B cell (primary cell): ENCODE measurements around the gene ASPSCR1. TPM values are rescaled to one million over a fixed set of nuclear protein-coding genes. Genes with fewer than 3 reads are reported as not detected.

Experiments used
- ATAC-seq: fragments of 200-7000 bp; cut with Tn5 transposase; one replicate; pipeline ENCODE4 v1.10.0; 2021; ENCODE audit warnings: low read depth, mild to moderate bottlenecking, moderate number of reproducible peaks, moderate library complexity
- CTCF ChIA-PET: fragments of 350-600 bp; sonication (Branson Sonifier 250); formaldehyde crosslinking; loops from one replicate; lab custom pipeline; 2021; ENCODE audit warnings: antibody characterized with exemption, inconsistent platforms; lab: Charles Lee
- POLR2A ChIA-PET: fragments of 350-600 bp; sonication (Branson Sonifier 250); formaldehyde crosslinking; loops from one replicate; lab custom pipeline; 2021; ENCODE audit warnings: antibody characterized with exemption; lab: Charles Lee
- DNase-seq: peaks from one replicate; pipeline ENCODE4 v3.0.0; 2013
- H2AFZ ChIP-seq: 2 replicates; pipeline ENCODE4 v1.6.1; 2012; ENCODE audit warnings: mild to moderate bottlenecking, low read depth, low read length; ENCODE audit not compliant: insufficient read depth, poor library complexity, severe bottlenecking
- H3K27ac ChIP-seq, 2 donors: 1 replicate in 1 of 2; 2 replicates in 1 of 2; pipeline ENCODE4 v1.5.1; 2012 to 2013; ENCODE audit warnings: low read length in 2 of 2, mild to moderate bottlenecking in 2 of 2, moderate library complexity in 1 of 2
- H3K27me3 ChIP-seq, 4 experiments: fragments of 200-600 bp in 1 of 4; sonication (generic) in 1 of 4; replicated peaks in 1 of 4; 1 replicate in 2 of 4; 2 replicates in 2 of 4; pipeline versions ENCODE4 v1.6.1 to v1.7.0; 2013 to 2016; ENCODE audit warnings: low read length in 3 of 4, mild to moderate bottlenecking in 2 of 4, mixed read lengths in 1 of 4, moderate library complexity in 1 of 4; ENCODE audit not compliant: insufficient read depth in 4 of 4, control insufficient read depth in 3 of 4; ENCODE audit errors: control extremely low read depth in 1 of 4
- H3K36me3 ChIP-seq, 2 experiments: replicated peaks in 1 of 2; 1 replicate in 1 of 2; 2 replicates in 1 of 2; pipeline versions ENCODE4 v1.6.1 to v1.7.1; 2013; ENCODE audit warnings: low read length in 1 of 2; ENCODE audit not compliant: insufficient read depth in 2 of 2, control insufficient read depth in 1 of 2; ENCODE audit errors: control extremely low read depth in 1 of 2, extremely low read depth in 1 of 2
- H3K4me1 ChIP-seq, 2 donors: fragments of 200-600 bp in 1 of 2; sonication (generic) in 1 of 2; 1 replicate in 1 of 2; 2 replicates in 1 of 2; pipeline versions ENCODE4 v1.5.1 to v1.6.1; 2013 to 2017; ENCODE audit warnings: low read length in 2 of 2; ENCODE audit not compliant: control insufficient read depth in 2 of 2, insufficient read depth in 2 of 2
- H3K4me2 ChIP-seq: replicated peaks from 2 replicates; pipeline ENCODE3; 2012; ENCODE audit warnings: mild to moderate bottlenecking, low read depth, low read length; ENCODE audit not compliant: poor library complexity, severe bottlenecking
- H3K4me3 ChIP-seq, 5 experiments: fragments of 200-600 bp in 1 of 5; sonication (generic) in 1 of 5; 1 replicate in 3 of 5; 2 replicates in 2 of 5; pipeline versions ENCODE4 v1.5.1 to v1.7.0; 2011 to 2016; ENCODE audit warnings: low read length in 4 of 5, mild to moderate bottlenecking in 4 of 5, low read depth in 2 of 5, control low read depth in 1 of 5, moderate library complexity in 1 of 5; ENCODE audit not compliant: insufficient read depth in 1 of 5; ENCODE audit errors: control extremely low read depth in 1 of 5, extremely low read depth in 1 of 5
- H3K79me2 ChIP-seq: fragments of 200-600 bp; sonication (generic); one replicate; pipeline ENCODE4 v1.6.0; 2016; ENCODE audit warnings: low read length; ENCODE audit not compliant: control insufficient read depth, insufficient read depth
- H3K9ac ChIP-seq: fragments of 200-600 bp; sonication (generic); 2 replicates; pipeline ENCODE4 v1.6.1; 2017; ENCODE audit warnings: mild to moderate bottlenecking, low read length, moderate library complexity
- H3K9me3 ChIP-seq, 3 donors: one replicate each; pipeline versions ENCODE4 v1.6.1 to v1.7.1; 2013; ENCODE audit warnings: low read length in 2 of 3; ENCODE audit not compliant: control insufficient read depth in 2 of 3, insufficient read depth in 1 of 3; ENCODE audit errors: control extremely low read depth in 1 of 3
- H4K20me1 ChIP-seq: 2 replicates; pipeline ENCODE4 v1.6.0; 2012; ENCODE audit warnings: mild to moderate bottlenecking, low read length; ENCODE audit not compliant: insufficient read depth, control insufficient read depth, poor library complexity, severe bottlenecking
- H3K27ac Mint-ChIP-seq: one replicate; pipeline ENCODE4 v1.8.0; 2021; ENCODE audit warnings: mixed read lengths
- H3K27me3 Mint-ChIP-seq: one replicate; pipeline ENCODE4 v1.8.0; 2021; ENCODE audit warnings: mixed read lengths
- H3K4me1 Mint-ChIP-seq: one replicate; pipeline ENCODE4 v1.8.0; 2021; ENCODE audit warnings: mixed read lengths
- H3K4me3 Mint-ChIP-seq: one replicate; pipeline ENCODE4 v1.8.0; 2021; ENCODE audit warnings: mixed read lengths
- H3K9me3 Mint-ChIP-seq: one replicate; pipeline ENCODE4 v1.8.0; 2022; ENCODE audit warnings: mixed read lengths; ENCODE audit not compliant: insufficient read depth
- EZH2 ChIP-seq: IDR thresholded peaks from 2 replicates; pipeline ENCODE4 v1.6.1; 2012; ENCODE audit warnings: borderline replicate concordance, low read depth, mild to moderate bottlenecking, moderate library complexity, low read length; ENCODE audit not compliant: insufficient read depth, poor library complexity, severe bottlenecking
- WGBS: methylation state at CpG from one replicate; pipeline ENCODE4 v1.1.5; 2013; ENCODE audit warnings: missing lambda C conversion rate; ENCODE audit not compliant: insufficient coverage; 5-methylcytosine and 5-hydroxymethylcytosine counted together
- intact Hi-C: fragments of 100-400 bp; cut with micrococcal nuclease; formaldehyde crosslinking; loops from one replicate; pipeline ENCODE4 v1.10.0; 2022
- polyA plus RNA-seq: library from polyadenylated mRNA; depleted of rRNA; stranded (reverse); fragments of >200 nt; gene quantifications from 2 replicates; pipeline ENCODE4 v1.2.3, GENCODE V29; 2012
- total RNA-seq, 2 donors: library from RNA; stranded (reverse); fragments of 120-200 nt in 1 of 2; gene quantifications; 1 replicate in 1 of 2; 2 replicates in 1 of 2; pipeline versions ENCODE4 v1.2.3 to v1.2.4, GENCODE V29; 2013 to 2022
- TF ChIP-seq, protein P1 (sequence below): fragments of 200-600 bp; IDR thresholded peaks from one replicate; pipeline ENCODE4 v1.8.0; 2022; ENCODE audit warnings: antibody characterized with exemption, mild to moderate bottlenecking

ASPSCR1 gene
- total and polyA plus RNA-seq, 2 donors (not counting 1 experiment from before 2014, with no cell fraction given): 34.0 to 46.7 TPM

DNA sequence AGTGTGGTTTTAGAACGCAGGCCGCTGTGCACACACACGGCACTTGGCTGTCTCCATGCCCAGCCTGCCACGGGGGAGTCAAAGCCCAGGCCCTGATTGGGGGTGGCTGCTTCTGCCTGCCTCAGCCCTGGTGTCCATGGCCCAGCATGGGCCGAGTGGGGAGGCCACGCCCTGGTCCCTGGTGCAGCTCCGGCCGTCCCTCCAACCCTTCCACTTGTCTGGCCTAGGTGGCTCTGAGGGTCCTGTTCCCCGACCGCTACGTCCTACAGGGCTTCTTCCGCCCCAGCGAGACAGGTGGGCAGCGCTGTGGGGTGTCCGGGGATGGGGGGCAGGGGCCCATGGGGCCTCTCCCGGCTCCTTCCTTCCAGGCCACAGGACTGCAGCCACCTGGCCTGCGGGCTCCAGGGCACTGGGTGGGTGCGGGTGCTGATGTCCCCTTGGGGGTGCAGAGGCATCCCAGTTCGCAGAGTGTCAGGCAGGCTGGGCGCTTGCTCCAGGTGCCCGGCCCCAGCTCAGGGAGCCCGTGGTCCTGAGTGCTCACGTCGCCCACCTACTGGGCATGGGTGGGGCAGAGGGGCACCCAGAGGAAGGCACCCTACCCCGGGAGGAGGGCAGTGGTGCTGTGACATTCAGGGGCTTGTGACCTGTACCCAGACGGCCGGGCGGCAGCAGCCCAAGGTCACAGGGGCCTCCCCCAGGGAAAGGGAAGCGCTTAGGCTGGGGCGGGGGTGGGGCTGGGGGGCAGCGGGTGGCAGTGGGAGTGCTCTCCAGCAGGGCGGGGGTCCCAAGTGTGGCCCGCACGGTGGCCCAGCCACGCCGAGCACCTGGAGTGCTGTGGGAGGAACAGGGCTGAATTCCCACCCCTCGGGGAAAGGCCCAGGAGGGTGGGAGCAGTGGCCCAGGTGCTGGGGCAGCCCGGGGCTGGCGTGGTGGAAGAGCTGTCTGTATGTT lies 33.4 kb downstream of the ASPSCR1 start:
- ATAC-seq (no peak), DNase-seq (no peak)
- Histone ChIP-seq H3K27me3 (no peaks in the 10 kb centered on the region), H3K27ac (no peak overlapping the region), H3K9ac (no peak overlapping the region), H2AFZ (no peak overlapping the region), H3K79me2 (no peaks in the 10 kb centered on the region), H4K20me1 (no peaks in the 10 kb centered on the region), H3K4me2 (no peak overlapping the region), H3K4me3 (no peak overlapping the region), H3K36me3 (peaks cover 0 to 5% of the 10 kb centered on the region in 2 experiments), H3K4me1 (no peaks in the 10 kb centered on the region), H3K9me3 (no peaks in the 10 kb centered on the region)
- intact Hi-C loops: no loop called here
- 92% methylated on average over 33 of the region's 39 CpGs for WGBS
- H3K27ac Mint-ChIP-seq: no peak overlapping the region
- no peaks in the 10 kb centered on the region for H3K27me3 Mint-ChIP-seq
- H3K4me3 Mint-ChIP-seq: no peak overlapping the region
- no peak for TF ChIP-seq EZH2
- TF ChIP-seq, protein P1, sequence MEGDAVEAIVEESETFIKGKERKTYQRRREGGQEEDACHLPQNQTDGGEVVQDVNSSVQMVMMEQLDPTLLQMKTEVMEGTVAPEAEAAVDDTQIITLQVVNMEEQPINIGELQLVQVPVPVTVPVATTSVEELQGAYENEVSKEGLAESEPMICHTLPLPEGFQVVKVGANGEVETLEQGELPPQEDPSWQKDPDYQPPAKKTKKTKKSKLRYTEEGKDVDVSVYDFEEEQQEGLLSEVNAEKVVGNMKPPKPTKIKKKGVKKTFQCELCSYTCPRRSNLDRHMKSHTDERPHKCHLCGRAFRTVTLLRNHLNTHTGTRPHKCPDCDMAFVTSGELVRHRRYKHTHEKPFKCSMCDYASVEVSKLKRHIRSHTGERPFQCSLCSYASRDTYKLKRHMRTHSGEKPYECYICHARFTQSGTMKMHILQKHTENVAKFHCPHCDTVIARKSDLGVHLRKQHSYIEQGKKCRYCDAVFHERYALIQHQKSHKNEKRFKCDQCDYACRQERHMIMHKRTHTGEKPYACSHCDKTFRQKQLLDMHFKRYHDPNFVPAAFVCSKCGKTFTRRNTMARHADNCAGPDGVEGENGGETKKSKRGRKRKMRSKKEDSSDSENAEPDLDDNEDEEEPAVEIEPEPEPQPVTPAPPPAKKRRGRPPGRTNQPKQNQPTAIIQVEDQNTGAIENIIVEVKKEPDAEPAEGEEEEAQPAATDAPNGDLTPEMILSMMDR: no peak
- H3K9me3 Mint-ChIP-seq: no peaks in the 10 kb centered on the region
- H3K4me1 Mint-ChIP-seq: no peaks in the 10 kb centered on the region
- POLR2A ChIA-PET: no interaction called here
- CTCF ChIA-PET: no interaction called here

DNA sequence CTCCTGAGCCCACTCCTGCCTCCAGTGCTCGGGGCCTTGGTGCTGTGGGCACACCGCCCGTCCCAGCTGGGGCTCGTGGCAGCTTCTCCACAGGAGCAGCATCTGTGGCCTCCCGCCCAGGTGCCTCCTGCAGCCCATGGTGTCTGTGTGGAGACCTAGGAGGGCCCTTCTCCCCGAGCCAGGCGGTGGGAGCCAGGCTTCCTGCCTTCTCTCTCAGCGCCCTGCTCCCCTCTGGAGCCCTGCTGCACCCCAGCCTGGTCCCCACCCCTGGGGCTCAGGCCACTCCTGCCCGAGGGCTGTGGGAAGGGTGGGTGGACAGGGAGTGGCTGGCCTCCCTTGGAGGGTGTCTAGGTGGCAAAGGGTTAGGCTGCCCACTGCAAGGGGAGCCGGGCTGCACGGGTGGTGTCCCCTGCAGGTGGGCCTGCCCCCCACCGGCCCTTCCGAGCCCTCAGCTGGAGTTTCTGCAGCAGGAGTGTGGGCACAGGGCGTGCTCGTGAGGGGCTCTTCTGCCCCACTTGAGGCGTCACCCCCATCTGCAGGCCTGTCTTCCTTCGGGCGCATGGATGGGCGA lies 34.3 kb downstream of the ASPSCR1 start:
- H3K4me3 Mint-ChIP-seq: no peak overlapping the region
- H3K27me3 ChIP-seq: no peaks in the 10 kb centered on the region
- H3K36me3 ChIP-seq: peaks cover 0 to 5% of the 10 kb centered on the region in 2 experiments
- no peak overlapping the region for H3K27ac Mint-ChIP-seq
- no peak overlapping the region for H3K4me3 ChIP-seq
- no peak overlapping the region for H3K9ac ChIP-seq
- H3K9me3 Mint-ChIP-seq: no peaks in the 10 kb centered on the region
- TF ChIP-seq EZH2: no peak
- no peak overlapping the region for H3K27ac ChIP-seq
- ChIA-PET POLR2A (no interaction called here), CTCF (no interaction called here)
- H3K4me2 ChIP-seq: no peak overlapping the region
- H3K27me3 Mint-ChIP-seq: no peaks in the 10 kb centered on the region
- no peaks in the 10 kb centered on the region for H4K20me1 ChIP-seq
- H3K4me1 Mint-ChIP-seq: no peaks in the 10 kb centered on the region
- no peak overlapping the region for H2AFZ ChIP-seq
- no peaks in the 10 kb centered on the region for H3K9me3 ChIP-seq
- no peaks in the 10 kb centered on the region for H3K79me2 ChIP-seq
- no peak for DNase-seq
- WGBS: 91% methylated on average over 17 of the region's 19 CpGs
- intact Hi-C loops: no loop called here
- ATAC-seq: no peak
- H3K4me1 ChIP-seq: no peaks in the 10 kb centered on the region
